Measurements from ENCODE around the gene CPN2.

DNA sequence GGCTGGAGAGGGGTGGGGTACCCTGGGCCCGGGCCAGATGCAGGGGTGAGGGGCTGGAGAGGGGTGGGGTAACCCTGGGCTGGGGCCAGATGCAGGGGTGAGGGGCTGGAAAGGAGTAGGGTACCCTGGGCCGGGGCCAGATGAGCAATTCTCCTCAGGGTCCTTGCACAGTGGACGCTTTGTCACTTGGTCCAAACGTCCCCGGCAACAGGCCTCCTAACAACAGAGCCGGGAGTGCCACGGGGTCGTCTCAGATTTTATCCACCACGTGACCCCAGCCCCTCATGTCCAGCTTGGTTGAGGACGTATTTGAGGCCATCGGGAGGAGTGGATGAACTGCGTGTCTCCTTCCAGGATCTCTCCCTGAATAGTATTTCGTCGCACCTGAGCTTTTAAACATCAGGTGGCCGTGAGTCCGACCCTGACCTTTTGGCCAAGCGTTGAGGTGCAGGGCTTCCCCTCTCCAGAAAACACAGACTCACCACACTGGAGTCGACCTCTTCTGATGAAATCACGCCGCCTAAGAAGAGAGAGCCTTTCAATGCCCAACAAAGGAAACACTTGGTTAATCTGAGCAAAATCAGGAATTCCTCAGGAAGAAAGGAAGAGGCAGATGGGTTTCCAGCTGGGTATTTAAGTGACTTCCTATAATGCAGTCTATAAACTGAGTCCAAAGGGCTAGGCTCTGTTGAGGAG, 31.2 kb upstream of the CPN2 start:
- TF ChIP-seq POLR2AphosphoS5 (IDR thresholded peaks at IDR 0.05; ENCODE audit: low read depth, low read length) (no peak), TAF1 (IDR thresholded peaks at IDR 0.05; ENCODE audit: borderline replicate concordance, insufficient read depth, low read length) (no peak), FOXP2 (optimal IDR thresholded peaks at IDR 0.05; ENCODE audit: borderline replicate concordance, extremely low read depth, extremely low read length, insufficient read depth) (no peak)
- TF ChIP-seq, protein P1, sequence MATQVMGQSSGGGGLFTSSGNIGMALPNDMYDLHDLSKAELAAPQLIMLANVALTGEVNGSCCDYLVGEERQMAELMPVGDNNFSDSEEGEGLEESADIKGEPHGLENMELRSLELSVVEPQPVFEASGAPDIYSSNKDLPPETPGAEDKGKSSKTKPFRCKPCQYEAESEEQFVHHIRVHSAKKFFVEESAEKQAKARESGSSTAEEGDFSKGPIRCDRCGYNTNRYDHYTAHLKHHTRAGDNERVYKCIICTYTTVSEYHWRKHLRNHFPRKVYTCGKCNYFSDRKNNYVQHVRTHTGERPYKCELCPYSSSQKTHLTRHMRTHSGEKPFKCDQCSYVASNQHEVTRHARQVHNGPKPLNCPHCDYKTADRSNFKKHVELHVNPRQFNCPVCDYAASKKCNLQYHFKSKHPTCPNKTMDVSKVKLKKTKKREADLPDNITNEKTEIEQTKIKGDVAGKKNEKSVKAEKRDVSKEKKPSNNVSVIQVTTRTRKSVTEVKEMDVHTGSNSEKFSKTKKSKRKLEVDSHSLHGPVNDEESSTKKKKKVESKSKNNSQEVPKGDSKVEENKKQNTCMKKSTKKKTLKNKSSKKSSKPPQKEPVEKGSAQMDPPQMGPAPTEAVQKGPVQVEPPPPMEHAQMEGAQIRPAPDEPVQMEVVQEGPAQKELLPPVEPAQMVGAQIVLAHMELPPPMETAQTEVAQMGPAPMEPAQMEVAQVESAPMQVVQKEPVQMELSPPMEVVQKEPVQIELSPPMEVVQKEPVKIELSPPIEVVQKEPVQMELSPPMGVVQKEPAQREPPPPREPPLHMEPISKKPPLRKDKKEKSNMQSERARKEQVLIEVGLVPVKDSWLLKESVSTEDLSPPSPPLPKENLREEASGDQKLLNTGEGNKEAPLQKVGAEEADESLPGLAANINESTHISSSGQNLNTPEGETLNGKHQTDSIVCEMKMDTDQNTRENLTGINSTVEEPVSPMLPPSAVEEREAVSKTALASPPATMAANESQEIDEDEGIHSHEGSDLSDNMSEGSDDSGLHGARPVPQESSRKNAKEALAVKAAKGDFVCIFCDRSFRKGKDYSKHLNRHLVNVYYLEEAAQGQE (IDR thresholded peaks at IDR 0.05; ENCODE audit: insufficient read depth in 1 of 2, low read depth in 2 of 2, low read length in 2 of 2): no peak

Measured in PFSK-1 (cell line).